T-cell (primary cell): ENCODE results near the gene URB1. TPM values are rescaled to one million over a fixed set of nuclear protein-coding genes. Genes with fewer than 3 reads are reported as not detected.
"Not testable (repeated sequence)": the region's sequence is repeated elsewhere in the genome, so short reads cannot be mapped to it uniquely, and the experiment has no call there.

Experiments used
- ATAC-seq, 4 experiments: fragments of 200-7000 bp in 3 of 4; fragments of 150-1000 bp in 1 of 4; cut with Tn5 transposase; replicated peaks in 1 of 4; 1 replicate in 3 of 4; 2 replicates in 1 of 4; pipeline ENCODE4 v1.10.0; 2021; ENCODE audit warnings: moderate library complexity in 3 of 4, mild to moderate bottlenecking in 2 of 4, moderate number of reproducible peaks in 1 of 4
- CTCF ChIA-PET, 2 donors: fragments of 300-600 bp; sonication (Branson Sonifier 250); formaldehyde crosslinking; loops; one replicate each; lab custom pipeline; 2022; ENCODE audit warnings: antibody characterized with exemption in 2 of 2; lab: Charles Lee
- POLR2A ChIA-PET, 2 donors: fragments of 300-600 bp; sonication (Branson Sonifier 250); formaldehyde crosslinking; loops; one replicate each; lab custom pipeline; 2022; ENCODE audit warnings: antibody characterized with exemption in 2 of 2; lab: Charles Lee
- DNase-seq, 35 experiments: peaks; one replicate each; pipeline versions ENCODE4 v3.0.0 to v3.0.0-alpha.2; 2013 to 2023
- H3K27ac ChIP-seq: one replicate; pipeline ENCODE4 v1.5.1; 2013; ENCODE audit warnings: low read length
- H3K27me3 ChIP-seq, 2 experiments: replicated peaks in 1 of 2; 1 replicate in 1 of 2; 2 replicates in 1 of 2; pipeline versions ENCODE4 v1.6.1 to v1.7.0; 2013; ENCODE audit warnings: low read length in 1 of 2, mixed read lengths in 1 of 2; ENCODE audit not compliant: control insufficient read depth in 2 of 2, insufficient read depth in 2 of 2; ENCODE audit errors: extremely low read depth in 1 of 2
- H3K36me3 ChIP-seq, 2 donors: 1 replicate in 1 of 2; 2 replicates in 1 of 2; pipeline versions ENCODE4 v1.6.1 to v1.7.0; 2013; ENCODE audit warnings: low read length in 1 of 2; ENCODE audit not compliant: control insufficient read depth in 2 of 2, insufficient read depth in 1 of 2; ENCODE audit errors: extremely low read depth in 1 of 2
- H3K4me1 ChIP-seq, 2 experiments: 1 replicate in 1 of 2; 2 replicates in 1 of 2; pipeline versions ENCODE4 v1.6.1 to v1.7.0; 2013; ENCODE audit warnings: low read length in 2 of 2, mixed read lengths in 1 of 2; ENCODE audit not compliant: insufficient read depth in 2 of 2, control insufficient read depth in 1 of 2; ENCODE audit errors: extremely low read depth in 1 of 2
- H3K4me3 ChIP-seq, 2 donors: 1 replicate in 1 of 2; 2 replicates in 1 of 2; pipeline versions ENCODE4 v1.5.1 to v1.7.0; 2013; ENCODE audit warnings: mild to moderate bottlenecking in 2 of 2, low read length in 1 of 2, moderate library complexity in 1 of 2; ENCODE audit not compliant: control insufficient read depth in 1 of 2; ENCODE audit errors: extremely low read depth in 1 of 2
- H3K9me3 ChIP-seq: 2 replicates; pipeline ENCODE4 v1.7.0; 2013
- H3K27ac Mint-ChIP-seq, 2 donors: one replicate each; pipeline ENCODE4 v1.8.0; 2020 to 2021; ENCODE audit warnings: mild to moderate bottlenecking in 2 of 2, mixed read lengths in 2 of 2
- H3K27me3 Mint-ChIP-seq, 2 donors: one replicate each; pipeline ENCODE4 v1.8.0; 2021 to 2022; ENCODE audit warnings: mixed read lengths in 2 of 2
- H3K36me3 Mint-ChIP-seq: one replicate; pipeline ENCODE4 v1.8.0; 2021; ENCODE audit warnings: mixed read lengths
- H3K4me1 Mint-ChIP-seq, 3 donors: one replicate each; pipeline ENCODE4 v1.8.0; 2020 to 2022; ENCODE audit warnings: mixed read lengths in 3 of 3, mild to moderate bottlenecking in 1 of 3
- H3K4me3 Mint-ChIP-seq, 3 donors: one replicate each; pipeline ENCODE4 v1.8.0; 2020 to 2022; ENCODE audit warnings: mild to moderate bottlenecking in 3 of 3, mixed read lengths in 3 of 3, moderate library complexity in 3 of 3
- H3K9me3 Mint-ChIP-seq, 3 donors: one replicate each; pipeline ENCODE4 v1.8.0; 2020 to 2022; ENCODE audit warnings: mixed read lengths in 3 of 3
- WGBS: methylation state at CpG from one replicate; pipeline ENCODE4 v1.1.5; 2013; ENCODE audit warnings: missing lambda C conversion rate; ENCODE audit not compliant: insufficient coverage; 5-methylcytosine and 5-hydroxymethylcytosine counted together
- total RNA-seq, 35 experiments: library from RNA in 6 of 35; stranded (reverse) in 6 of 35; fragments of 120-200 nt in 1 of 35; gene quantifications; one replicate each; pipeline versions ENCODE4 v1.2.1 to v1.2.4 and lab custom pipeline; 2013 to 2026

URB1 gene, protein sequence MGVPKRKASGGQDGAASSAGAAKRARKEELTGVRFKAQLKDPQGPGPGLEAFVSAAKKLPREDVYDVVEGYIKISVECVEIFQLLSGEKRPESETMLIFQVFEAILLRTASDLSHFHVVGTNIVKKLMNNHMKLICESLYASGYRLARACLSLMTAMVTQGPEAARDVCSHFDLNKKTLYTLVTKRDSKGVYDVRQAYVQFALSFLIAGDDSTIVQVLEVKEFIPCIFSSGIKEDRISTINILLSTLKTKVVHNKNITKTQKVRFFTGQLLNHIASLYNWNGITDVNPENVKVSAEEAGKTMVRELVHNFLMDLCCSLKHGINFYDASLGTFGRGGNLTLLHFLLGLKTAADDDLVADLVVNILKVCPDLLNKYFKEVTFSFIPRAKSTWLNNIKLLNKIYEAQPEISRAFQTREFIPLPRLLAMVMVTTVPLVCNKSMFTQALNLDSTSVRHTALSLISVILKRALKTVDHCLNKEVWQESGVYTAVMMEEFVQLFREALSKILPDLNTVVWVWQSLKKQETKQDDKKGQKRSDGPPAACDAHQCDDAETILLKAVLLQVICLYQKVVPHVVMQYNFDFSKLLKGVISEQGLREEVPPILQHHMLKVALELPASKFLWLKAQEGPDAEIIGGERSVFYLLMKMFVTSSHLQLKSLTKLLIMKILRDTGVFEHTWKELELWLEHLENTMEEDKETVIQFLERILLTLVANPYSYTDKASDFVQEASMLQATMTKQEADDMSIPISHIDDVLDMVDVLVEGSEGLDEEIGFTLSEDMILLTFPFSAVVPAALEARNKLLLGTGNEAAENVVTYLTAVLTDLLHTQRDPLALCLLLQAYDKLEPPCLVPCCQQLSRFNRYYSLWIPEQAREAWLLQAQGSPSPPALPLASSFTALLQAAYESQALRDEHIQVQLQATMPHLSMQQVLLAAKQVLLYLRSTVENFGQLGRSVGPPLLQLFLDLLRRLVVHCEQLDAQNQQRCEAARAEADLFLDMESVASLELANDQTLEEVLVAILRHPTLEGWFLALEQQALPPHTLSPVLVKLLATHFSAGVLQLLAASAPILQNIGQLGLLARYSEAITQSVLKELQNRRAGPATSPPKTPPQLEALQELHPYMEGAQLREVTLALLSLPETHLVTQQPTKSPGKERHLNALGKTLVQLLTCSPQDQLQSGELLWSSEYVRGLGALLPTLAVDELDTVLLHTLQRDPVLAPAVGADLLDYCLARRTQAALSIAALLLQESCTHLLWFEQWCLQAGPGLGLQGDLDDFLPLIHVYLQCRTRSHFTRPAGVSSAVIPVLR (N-terminal part only)
- 10 to 100 TPM; 13.4 to 20.2 (median 18.9) TPM for total RNA-seq
- total RNA-seq (2013), result 14.4 TPM
- total RNA-seq (lab: John Stamatoyannopoulos, UW), result 49.8 to 512 (median 78.9) reads per million in 29 experiments

GRCh38 chr21:32392880-32393676 lies at the start of gene URB1:
Gene URB1, minus strand, starts transcription at chr21:32393012. Its CDS starts 102 bp downstream, at chr21:32392910.
- peaks cover 3 to 9% of the 10 kb centered on the region in 2 donors for H3K27me3 Mint-ChIP-seq
- DNase-seq, result peak; percentile 80 to 97 (median 92)
- H3K4me1 Mint-ChIP-seq, result peaks cover 41 to 50% (median 49%) of the 10 kb centered on the region in 3 donors
- 4% methylated on average over 58 of the region's 59 CpGs for WGBS
- H3K4me3 Mint-ChIP-seq, result peak within 1 kb of the TSS; percentile 82 to 88 (median 83)
- H3K36me3 Mint-ChIP-seq, result peaks cover 10% of the 10 kb centered on the region
- H3K27me3 ChIP-seq, result peaks cover 2 to 4% of the 10 kb centered on the region in 2 experiments
- no peaks in the 10 kb centered on the region for H3K9me3 Mint-ChIP-seq
- no peaks in the 10 kb centered on the region for H3K36me3 ChIP-seq
- ATAC-seq, result peak; percentile 92 to 98 (median 98)
- H3K4me3 ChIP-seq, result peak within 1 kb of the TSS; percentile 80 to 90
- peak within 1 kb of the TSS; percentile 66 to 90 for H3K27ac Mint-ChIP-seq
- H3K27ac ChIP-seq, result peak within 1 kb of the TSS; percentile 72
- no peaks in the 10 kb centered on the region for H3K9me3 ChIP-seq
- ChIA-PET CTCF (interaction anchor here in 1 of 2 donors (0.6 to 4.0 kb wide), 5 partner anchors 9 to 219 kb away, joined by 3 to 21 read pairs (median 4); partner anchors contain the start of gene CFAP298), POLR2A (no interaction called here)
- H3K4me1 ChIP-seq, result peaks cover 3 to 26% of the 10 kb centered on the region in 2 experiments

DNA sequence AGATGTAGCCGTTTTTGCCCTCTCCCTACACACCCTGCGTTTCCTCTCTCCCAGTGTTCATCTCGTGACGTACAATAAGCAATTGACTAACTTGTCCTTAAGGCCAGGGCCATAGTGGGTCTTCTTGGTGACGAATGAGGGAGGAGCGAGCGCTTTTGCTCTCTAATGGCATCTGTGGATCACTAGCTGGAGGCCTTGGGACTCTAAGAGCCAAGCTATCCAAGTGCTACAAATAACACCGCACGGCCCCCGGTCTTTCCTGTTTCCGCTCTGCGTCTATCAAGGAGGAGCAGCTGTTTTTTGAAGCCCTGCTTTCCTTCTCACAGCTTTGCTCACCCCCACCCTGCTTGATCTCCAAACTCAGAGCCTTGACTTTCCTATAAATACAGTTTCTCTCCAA lies 44.9 kb upstream of the URB1 start:
- DNase-seq (no peak), ATAC-seq (no peak)
- Histone ChIP-seq H3K4me3 (no peak overlapping the region), H3K27ac (no peak overlapping the region), H3K36me3 (no peaks in the 10 kb centered on the region), H3K9me3 (no peaks in the 10 kb centered on the region), H3K4me1 (peaks cover 0 to 7% of the 10 kb centered on the region in 2 experiments), H3K27me3 (no peaks in the 10 kb centered on the region)
- H3K36me3 Mint-ChIP-seq, result peaks cover 20% of the 10 kb centered on the region
- no peaks in the 10 kb centered on the region for H3K9me3 Mint-ChIP-seq
- POLR2A ChIA-PET, result no interaction called here
- CTCF ChIA-PET, result no interaction called here
- H3K4me1 Mint-ChIP-seq, result peaks cover 12 to 20% (median 15%) of the 10 kb centered on the region in 3 donors
- no peak overlapping the region for H3K27ac Mint-ChIP-seq
- H3K4me3 Mint-ChIP-seq, result peak overlapping the region in 1 of 3 donors; percentile 35
- WGBS, result 62% methylated on average over 8 of the region's 12 CpGs
- no peaks in the 10 kb centered on the region for H3K27me3 Mint-ChIP-seq

DNA sequence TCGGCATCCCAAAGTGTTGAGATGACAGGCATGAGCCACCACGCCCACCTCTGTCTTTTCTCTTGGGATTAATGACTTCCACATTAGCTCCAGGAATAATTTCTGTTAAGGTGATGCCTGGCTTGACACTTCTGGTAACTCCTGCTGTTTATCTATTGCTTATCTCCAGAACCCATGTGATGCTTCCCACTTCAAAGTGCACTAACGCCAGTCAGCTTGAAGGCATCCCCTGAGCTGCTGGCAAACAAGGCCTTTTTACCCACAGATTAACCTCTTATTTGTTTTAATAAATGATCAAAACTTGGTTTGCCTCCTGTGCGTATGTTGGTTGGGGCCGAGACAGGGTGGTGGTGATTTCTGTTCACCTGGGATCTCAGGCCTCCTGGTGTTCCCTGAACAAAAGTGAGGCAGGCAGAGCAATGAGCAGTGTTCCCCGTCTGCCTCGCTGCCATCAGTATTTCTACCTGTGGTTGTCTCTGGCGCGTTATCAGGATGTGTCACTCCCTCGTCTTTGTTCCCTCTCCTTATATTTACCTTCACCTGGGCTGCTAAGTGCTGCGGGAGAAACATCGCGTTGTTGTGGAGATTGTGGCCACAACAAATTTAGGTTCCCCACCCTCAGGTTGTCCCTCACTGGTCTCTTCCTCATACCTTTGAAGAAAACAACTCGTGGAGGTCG lies 40.3 kb upstream of the URB1 start:
- H3K9me3 ChIP-seq, H3K4me3 Mint-ChIP-seq, CTCF ChIA-PET, H3K27ac ChIP-seq, POLR2A ChIA-PET, H3K27me3 Mint-ChIP-seq, H3K4me3 ChIP-seq, DNase-seq, H3K36me3 ChIP-seq, H3K27me3 ChIP-seq, H3K36me3 Mint-ChIP-seq, H3K4me1 ChIP-seq, H3K27ac Mint-ChIP-seq, ATAC-seq, H3K9me3 Mint-ChIP-seq: not testable (repeated sequence)
- 78% methylated on average over 7 of the region's 15 CpGs for WGBS
- H3K4me1 Mint-ChIP-seq, result peaks cover 11 to 29% (median 20%) of the 10 kb centered on the region in 3 donors

GRCh38 chr21:32427958-32428623 lies 35.3 kb upstream of the URB1 start:
- Histone ChIP-seq H3K4me3 (no peak overlapping the region), H3K9me3 (no peaks in the 10 kb centered on the region), H3K36me3 (peaks cover 0 to 3% of the 10 kb centered on the region in 2 donors), H3K27ac (no peak overlapping the region), H3K27me3 (no peaks in the 10 kb centered on the region), H3K4me1 (no peaks in the 10 kb centered on the region)
- H3K27ac Mint-ChIP-seq, result no peak overlapping the region
- ChIA-PET POLR2A (no interaction called here), CTCF (no interaction called here)
- H3K36me3 Mint-ChIP-seq, result peaks cover 12% of the 10 kb centered on the region
- DNase-seq (no peak), ATAC-seq (no peak)
- no peak overlapping the region for H3K4me3 Mint-ChIP-seq
- peaks cover 0 to 19% (median 15%) of the 10 kb centered on the region in 3 donors for H3K4me1 Mint-ChIP-seq
- peaks cover 0 to 4% (median 2%) of the 10 kb centered on the region in 3 donors for H3K9me3 Mint-ChIP-seq
- 71% methylated on average over 1 of the region's 10 CpGs for WGBS
- H3K27me3 Mint-ChIP-seq, result no peaks in the 10 kb centered on the region

DNA sequence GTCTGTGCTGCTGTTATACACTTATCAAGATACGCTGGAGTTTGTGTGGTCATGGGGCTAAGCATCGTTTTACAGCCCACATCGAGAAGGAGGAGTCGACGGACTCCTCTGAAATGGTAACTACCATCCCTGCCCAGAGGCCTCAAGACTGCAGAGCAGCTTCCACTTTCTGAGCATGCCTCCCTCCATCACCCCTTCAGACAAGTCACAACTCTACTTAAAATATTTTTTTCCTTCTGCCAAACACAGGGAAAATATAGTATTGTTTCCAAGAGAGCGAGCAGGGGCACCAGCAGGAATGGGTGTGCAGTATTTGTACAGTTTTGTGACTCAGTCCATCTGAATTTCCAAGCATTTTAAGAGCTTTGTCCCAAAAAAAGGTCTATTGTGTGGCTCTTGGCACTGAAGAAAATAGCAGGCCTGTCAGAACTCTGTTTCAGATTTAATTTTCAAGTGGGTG lies 33.8 kb upstream of the URB1 start:
- Mint-ChIP-seq H3K27me3 (no peaks in the 10 kb centered on the region), H3K4me1 (peaks cover 0 to 8% (median 5%) of the 10 kb centered on the region in 3 donors), H3K36me3 (peaks cover 14% of the 10 kb centered on the region), H3K27ac (peak overlapping the region in 1 of 2 donors; percentile 33), H3K4me3 (no peak overlapping the region), H3K9me3 (peaks cover 0 to 8% (median 4%) of the 10 kb centered on the region in 3 donors)
- Histone ChIP-seq H3K9me3 (no peaks in the 10 kb centered on the region), H3K27ac (no peak overlapping the region), H3K4me3 (no peak overlapping the region), H3K4me1 (no peaks in the 10 kb centered on the region), H3K36me3 (peaks cover 0 to 3% of the 10 kb centered on the region in 2 donors), H3K27me3 (no peaks in the 10 kb centered on the region)
- no peak for ATAC-seq
- ChIA-PET CTCF (interaction anchor here in 1 of 2 donors (0.6 kb wide), 1 partner anchor 301 kb away, joined by 11 read pairs; no protein-coding TSS in a partner anchor), POLR2A (no interaction called here)
- WGBS, result 94% methylated on average over 2 of the region's 6 CpGs
- no peak for DNase-seq
